Cardiac muscle cell (in vitro differentiated cells and primary cell): Measurements from ENCODE around the gene NLK. TPM values are rescaled to one million over a fixed set of nuclear protein-coding genes. Genes with fewer than 3 reads are reported as not detected.
"Not testable (repeated sequence)": the region's sequence is repeated elsewhere in the genome, so short reads cannot be mapped to it uniquely, and the experiment has no call there.

ENCODE experiments used
- DNase-seq, 2 donors: peaks; one replicate each; pipeline versions ENCODE4 v3.0.0 to v3.0.0-alpha.2; 2010 to 2017; ENCODE audit warnings: low read depth in 1 of 2, low spot score in 1 of 2
- H3K27ac ChIP-seq: fragments of 200-600 bp; sonication (generic); 2 replicates; pipeline ENCODE4 v1.5.1; 2016
- H3K27me3 ChIP-seq: fragments of 200-600 bp; sonication (generic); 2 replicates; pipeline ENCODE4 v1.6.0; 2016; ENCODE audit warnings: control low read depth
- H3K36me3 ChIP-seq: fragments of 200-600 bp; sonication (generic); 2 replicates; pipeline ENCODE4 v1.5.1; 2016; ENCODE audit warnings: control low read depth
- H3K4me1 ChIP-seq: fragments of 200-600 bp; sonication (generic); 2 replicates; pipeline ENCODE4 v1.8.1; 2017; ENCODE audit warnings: low read depth, mild to moderate bottlenecking, mixed run types
- H3K4me3 ChIP-seq: fragments of 200-600 bp; sonication (generic); 2 replicates; pipeline ENCODE4 v1.5.1; 2016; ENCODE audit warnings: mild to moderate bottlenecking
- H3K9me3 ChIP-seq: fragments of 200-600 bp; sonication (generic); 2 replicates; pipeline ENCODE4 v1.5.1; 2017; ENCODE audit warnings: low read depth, mild to moderate bottlenecking, control low read depth
- CTCF ChIP-seq: IDR thresholded peaks from 2 replicates; pipeline ENCODE4 v1.5.1; 2012; ENCODE audit warnings: low read depth, mild to moderate bottlenecking, low read length
- polyA plus RNA-seq: library from polyadenylated mRNA; unstranded; fragments of >200 nt; fragmentation: Nextera tagmentation; extraction: Ambion mirVana; gene quantifications from 2 replicates; pipeline ENCODE4 v1.2.1, GENCODE V29; 2016
- total RNA-seq: library from RNA; depleted of rRNA; stranded (reverse); fragments of >200 nt; gene quantifications from 2 replicates; pipeline ENCODE4 v1.2.3, GENCODE V29; 2016

Gene NLK
- total and polyA plus RNA-seq, 2 experiments from 2014 or later: 11.0 to 22.1 TPM

- Histone ChIP-seq H3K9me3 (no peaks in the 10 kb centered on the region), H3K36me3 (no peaks in the 10 kb centered on the region), H3K4me1 (peaks cover 19% of the 10 kb centered on the region), H3K4me3 (no peak overlapping the region), H3K27ac (no peak overlapping the region), H3K27me3 (no peaks in the 10 kb centered on the region)
- no peak for TF ChIP-seq CTCF
- DNase-seq: no peak
These were observed 54.3 kb downstream of the NLK start for GRCh38 chr17:28096756-28097155.

GRCh38 chr17:28097254-28097653 lies 54.8 kb downstream of the NLK start:
- H3K27ac ChIP-seq: no peak overlapping the region
- H3K4me3 ChIP-seq: no peak overlapping the region
- DNase-seq: no peak
- no peaks in the 10 kb centered on the region for H3K36me3 ChIP-seq
- no peaks in the 10 kb centered on the region for H3K9me3 ChIP-seq
- H3K27me3 ChIP-seq: no peaks in the 10 kb centered on the region
- H3K4me1 ChIP-seq: peaks cover 14% of the 10 kb centered on the region
- TF ChIP-seq CTCF: no peak

GRCh38 chr17:28097901-28098300 lies 55.4 kb downstream of the NLK start:
- H3K36me3 ChIP-seq: no peaks in the 10 kb centered on the region
- no peak overlapping the region for H3K27ac ChIP-seq
- no peaks in the 10 kb centered on the region for H3K27me3 ChIP-seq
- H3K9me3 ChIP-seq: no peaks in the 10 kb centered on the region
- DNase-seq: no peak
- peaks cover 13% of the 10 kb centered on the region for H3K4me1 ChIP-seq
- no peak overlapping the region for H3K4me3 ChIP-seq
- TF ChIP-seq CTCF: no peak

GRCh38 chr17:28098591-28098990 lies 56.1 kb downstream of the NLK start:
- H3K27ac ChIP-seq, H3K4me3 ChIP-seq, DNase-seq, H3K36me3 ChIP-seq, H3K9me3 ChIP-seq, H3K27me3 ChIP-seq: not testable (repeated sequence)
- H3K4me1 ChIP-seq: peaks cover 13% of the 10 kb centered on the region

GRCh38 chr17:28100251-28100650 lies 57.8 kb downstream of the NLK start:
- DNase-seq: no peak
- H3K4me1 ChIP-seq: peaks cover 13% of the 10 kb centered on the region
- H3K4me3 ChIP-seq: no peak overlapping the region

GRCh38 chr17:28100936-28101335 lies 58.5 kb downstream of the NLK start:
- H3K9me3 ChIP-seq: no peaks in the 10 kb centered on the region
- H3K27ac ChIP-seq: no peak overlapping the region
- H3K27me3 ChIP-seq: no peaks in the 10 kb centered on the region
- H3K4me1 ChIP-seq: peaks cover 13% of the 10 kb centered on the region
- no peak for TF ChIP-seq CTCF
- H3K36me3 ChIP-seq: no peaks in the 10 kb centered on the region
- DNase-seq: no peak
- H3K4me3 ChIP-seq: no peak overlapping the region

More at GRCh38 chr17:28100251-28100650, 57.8 kb downstream of the NLK start:
- H3K27me3 ChIP-seq: no peaks in the 10 kb centered on the region
- H3K36me3 ChIP-seq: no peaks in the 10 kb centered on the region
- H3K9me3 ChIP-seq: no peaks in the 10 kb centered on the region
- TF ChIP-seq CTCF: no peak
- H3K27ac ChIP-seq: no peak overlapping the region
